Measurements from ENCODE around the gene CELA2A. TPM values are rescaled to one million over a fixed set of nuclear protein-coding genes. Genes with fewer than 3 reads are reported as not detected.

Gene CELA2A
- total and polyA plus RNA-seq, 10 of the 15 experiments (the other 5 are each of a cell fraction or from before 2014, with no cell fraction given) = 0.90 TPM; not detected in 9

- BruUV-seq (replicated peaks) = no TSS peak
- POLR2A ChIA-PET = no interaction called here
- no peaks in the 10 kb centered on the region for H3K79me2 ChIP-seq (ENCODE audit: control insufficient read depth, insufficient read depth, low read length)
- ATAC-seq = no peak
- no peak for DNase-seq (ENCODE audit: low read depth, low spot score)
- CTCF ChIA-PET = interaction anchor here (0.6 to 10.2 kb wide), 2 partner anchors 113 to 690 kb away, joined by 3 to 178 read pairs; no protein-coding TSS in a partner anchor
- H3K9ac ChIP-seq (ENCODE audit: control insufficient read depth, insufficient read depth, low read length) = no peak overlapping the region
- H3K27me3 ChIP-seq (replicated peaks in 1 of 2; ENCODE audit: control insufficient read depth in 2 of 2, insufficient read depth in 2 of 2, low read length in 1 of 2) = no peaks in the 10 kb centered on the region
- no peaks in the 10 kb centered on the region for H3K9me3 ChIP-seq (replicated peaks; ENCODE audit: control insufficient read depth, insufficient read depth, low read length)
- no peaks in the 10 kb centered on the region for H4K20me1 ChIP-seq (ENCODE audit: control insufficient read depth, insufficient read depth)
- no peak overlapping the region for H2AFZ ChIP-seq (ENCODE audit: control insufficient read depth, low read depth, low read length)
- TF ChIP-seq TCF7 (IDR thresholded peaks at IDR 0.05; ENCODE audit: borderline replicate concordance) (no peak), SMARCA5 (IDR thresholded peaks at IDR 0.05) (no peak), STAT3 (IDR thresholded peaks at IDR 0.05; ENCODE audit: low read depth, low read length) (no peak), TARDBP (IDR thresholded peaks at IDR 0.05; ENCODE audit: borderline replicate concordance) (no peak), NRF1 (conservative IDR thresholded peaks at IDR 0.05; ENCODE audit: low read depth, low read length) (no peak), RELB (IDR thresholded peaks at IDR 0.05; ENCODE audit: low read depth) (no peak), EZH2 (IDR thresholded peaks at IDR 0.05; ENCODE audit: borderline replicate concordance, control insufficient read depth, low read depth, low read length) (no peak), BCL11A (IDR thresholded peaks at IDR 0.05; ENCODE audit: low read depth, low read length) (no peak), HDAC6 (IDR thresholded peaks at IDR 0.05; ENCODE audit: unreplicated experiment) (no peak), REST (IDR thresholded peaks at IDR 0.05; ENCODE audit: low read depth, low read length) (no peak)
- H3K4me3 ChIP-seq = no peak overlapping the region
- H3K36me3 ChIP-seq (ENCODE audit: control insufficient read depth in 2 of 2, insufficient read depth in 2 of 2, low read length in 1 of 2) = no peaks in the 10 kb centered on the region
- no peaks in the 10 kb centered on the region for H3K4me1 ChIP-seq (ENCODE audit: control insufficient read depth, insufficient read depth, low read length)
- no peak overlapping the region for H3K27ac ChIP-seq (ENCODE audit: control insufficient read depth, insufficient read depth)
- intact Hi-C loops (cut with micrococcal nuclease; ENCODE audit: unreplicated experiment) (loop anchor here (5.0 kb wide), 1 partner anchor 305 kb away; the partner anchor contains the start of gene TMEM82), in situ Hi-C loops (cut with MboI) (no loop called here)
- RAD21 ChIA-PET (ENCODE audit: unreplicated experiment) = interaction anchor here (0.7 to 2.0 kb wide), 3 partner anchors 26 to 114 kb away, joined by 4 to 11 read pairs (median 4); no protein-coding TSS in a partner anchor
- H3K4me2 ChIP-seq (ENCODE audit: control insufficient read depth, insufficient read depth) = no peak overlapping the region
- 66% methylated on average over 6 of the region's 6 CpGs for WGBS (ENCODE audit: insufficient coverage, insufficient replicate concordance, low lambda C conversion rate, missing lambda C conversion rate)
- SMC1A ChIA-PET (ENCODE audit: uncharacterized antibody, unreplicated experiment) = interaction anchor here (0.7 to 2.4 kb wide), 3 partner anchors 24 to 114 kb away, joined by 3 to 13 read pairs (median 4); no protein-coding TSS in a partner anchor
- no peak for FAIRE-seq
These were observed 19.6 kb upstream of the CELA2A start for GRCh38 chr1:15436881-15437442.
